Activated naive CD8-positive, alpha-beta T cell (primary cell): ENCODE results near the gene HAP1.
A peak's percentile ranks its signal among the peaks of the same experiment; 100 is the strongest.

ENCODE experiments used
- H3K27ac Mint-ChIP-seq: one replicate; pipeline ENCODE4 v1.8.0; 2021; ENCODE audit warnings: mixed read lengths
- H3K27me3 Mint-ChIP-seq: one replicate; pipeline ENCODE4 v1.8.0; 2021; ENCODE audit warnings: mixed read lengths
- H3K36me3 Mint-ChIP-seq: one replicate; pipeline ENCODE4 v1.8.0; 2021; ENCODE audit warnings: mixed read lengths
- H3K4me1 Mint-ChIP-seq: one replicate; pipeline ENCODE4 v1.8.0; 2021; ENCODE audit warnings: low read depth, mixed read lengths
- H3K4me3 Mint-ChIP-seq: one replicate; pipeline ENCODE4 v1.8.0; 2021; ENCODE audit warnings: mild to moderate bottlenecking, mixed read lengths
- H3K9me3 Mint-ChIP-seq: one replicate; pipeline ENCODE4 v1.8.0; 2021; ENCODE audit warnings: low read depth, mixed read lengths

Gene HAP1

DNA sequence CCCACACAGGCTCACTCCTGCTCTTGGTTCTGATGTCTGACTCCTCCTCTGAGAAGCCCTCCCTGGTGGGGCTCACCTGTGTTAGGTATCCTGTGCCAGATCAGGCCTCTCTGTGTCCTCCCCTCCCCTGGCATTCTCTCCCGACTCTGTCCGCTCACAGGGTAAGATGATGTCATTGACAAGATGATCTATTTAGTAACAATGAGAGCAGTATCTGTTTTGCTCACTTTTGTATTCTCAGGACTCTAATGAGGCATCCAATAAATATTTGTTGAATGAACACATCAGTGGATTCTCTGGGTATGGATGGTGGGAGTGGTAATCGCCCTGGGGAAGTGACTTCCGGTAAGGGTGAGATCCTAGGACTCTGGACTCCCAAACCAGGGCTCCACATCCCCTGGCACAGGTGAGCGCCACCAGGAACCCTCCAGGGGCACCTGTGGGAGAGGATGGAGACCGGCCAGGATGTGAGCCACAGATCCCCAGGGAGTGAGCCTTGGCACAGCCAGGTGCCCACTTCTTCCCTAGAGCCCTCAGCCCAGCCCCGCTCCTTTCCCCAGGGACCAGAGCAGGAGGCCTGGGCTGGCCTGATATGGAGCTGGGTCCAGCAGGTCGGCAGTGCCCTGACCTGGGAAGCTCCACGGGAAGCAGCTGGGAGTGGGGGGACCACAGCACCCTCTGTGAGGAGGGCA is 5.4 kb upstream of the HAP1 start:
- Mint-ChIP-seq H3K27me3 (peaks cover 13% of the 10 kb centered on the region), H3K4me3 (no peak overlapping the region), H3K4me1 (peaks cover 6% of the 10 kb centered on the region), H3K27ac (no peak overlapping the region), H3K9me3 (no peaks in the 10 kb centered on the region), H3K36me3 (no peaks in the 10 kb centered on the region)

DNA sequence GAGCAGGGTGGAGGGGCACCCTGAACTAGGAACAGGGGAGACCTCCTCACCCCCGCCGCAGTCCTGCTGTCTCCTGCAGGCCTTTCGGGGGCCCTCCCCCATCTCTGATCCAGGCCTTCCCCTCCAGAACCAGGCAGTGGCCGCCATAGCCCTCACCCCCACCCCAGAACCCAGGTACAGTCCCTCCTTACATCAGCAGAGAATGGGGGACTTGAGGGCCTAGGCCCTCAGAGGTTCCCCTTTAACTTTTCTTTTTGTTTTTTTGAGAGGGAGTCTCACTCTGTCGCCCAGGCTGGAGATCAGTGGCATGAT is 4.3 kb upstream of the HAP1 start:
- Mint-ChIP-seq H3K27me3 (peaks cover 13% of the 10 kb centered on the region), H3K27ac (no peak overlapping the region), H3K9me3 (no peaks in the 10 kb centered on the region), H3K4me3 (no peak overlapping the region), H3K4me1 (peaks cover 6% of the 10 kb centered on the region), H3K36me3 (no peaks in the 10 kb centered on the region)

DNA sequence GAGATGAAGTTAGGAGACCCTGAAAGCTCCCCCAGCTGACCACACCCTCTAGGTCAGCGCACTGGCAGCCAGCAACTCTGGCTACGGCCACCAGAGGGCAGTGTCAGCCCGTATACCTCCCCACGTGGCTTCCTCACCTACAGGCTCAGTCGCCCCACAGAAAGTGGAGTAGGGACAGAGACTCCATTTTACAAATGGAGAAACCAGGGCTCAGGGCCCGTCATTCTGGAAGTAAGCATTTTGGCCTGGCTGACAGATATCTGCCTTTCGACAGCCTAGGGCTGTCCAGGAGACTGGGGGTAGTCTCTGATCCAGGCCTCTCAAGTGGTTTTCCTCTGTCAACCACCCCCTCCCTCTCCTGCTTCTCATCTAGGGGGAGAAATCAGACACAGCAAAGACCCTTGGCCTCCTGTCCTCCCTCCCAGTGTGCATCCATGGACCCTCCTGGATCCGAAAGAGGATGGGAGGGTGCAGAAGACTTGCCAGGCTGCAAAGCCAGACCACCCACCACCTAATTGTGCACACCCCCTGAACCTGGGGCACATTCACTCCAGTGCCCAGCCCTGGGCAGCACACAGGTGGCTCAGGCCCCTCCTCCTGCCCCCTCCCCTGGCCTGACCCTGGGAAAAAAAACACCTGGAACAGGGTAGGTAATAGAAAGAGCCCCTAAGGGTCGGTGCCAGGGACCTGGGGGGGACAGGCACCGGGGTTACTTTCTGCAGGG is 3.8 kb upstream of the HAP1 start:
- Mint-ChIP-seq H3K4me1 (peaks cover 9% of the 10 kb centered on the region), H3K4me3 (no peak overlapping the region), H3K27ac (no peak overlapping the region)

DNA sequence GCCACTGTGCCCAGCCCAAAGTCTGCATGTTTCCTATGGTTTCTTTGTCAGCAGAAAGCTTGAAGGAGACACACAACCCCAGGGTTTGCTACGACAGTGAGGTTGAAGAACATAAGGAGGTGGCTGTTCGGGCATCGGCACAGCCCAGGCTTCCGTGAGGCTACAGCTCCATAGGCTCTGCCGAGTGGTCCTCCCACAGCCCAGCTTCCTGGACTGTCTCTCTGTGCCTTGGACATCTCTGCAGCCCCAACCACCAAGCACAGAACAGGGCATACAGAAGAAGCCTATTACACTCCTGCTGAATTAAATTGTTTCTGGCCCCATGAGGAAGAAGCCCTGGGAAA is 3.2 kb upstream of the HAP1 start:
- Mint-ChIP-seq H3K9me3 (no peaks in the 10 kb centered on the region), H3K4me3 (no peak overlapping the region)

More for the DNA sequence above, 3.8 kb upstream of the HAP1 start:
- Mint-ChIP-seq H3K36me3 (no peaks in the 10 kb centered on the region), H3K9me3 (no peaks in the 10 kb centered on the region), H3K27me3 (peaks cover 15% of the 10 kb centered on the region)

DNA sequence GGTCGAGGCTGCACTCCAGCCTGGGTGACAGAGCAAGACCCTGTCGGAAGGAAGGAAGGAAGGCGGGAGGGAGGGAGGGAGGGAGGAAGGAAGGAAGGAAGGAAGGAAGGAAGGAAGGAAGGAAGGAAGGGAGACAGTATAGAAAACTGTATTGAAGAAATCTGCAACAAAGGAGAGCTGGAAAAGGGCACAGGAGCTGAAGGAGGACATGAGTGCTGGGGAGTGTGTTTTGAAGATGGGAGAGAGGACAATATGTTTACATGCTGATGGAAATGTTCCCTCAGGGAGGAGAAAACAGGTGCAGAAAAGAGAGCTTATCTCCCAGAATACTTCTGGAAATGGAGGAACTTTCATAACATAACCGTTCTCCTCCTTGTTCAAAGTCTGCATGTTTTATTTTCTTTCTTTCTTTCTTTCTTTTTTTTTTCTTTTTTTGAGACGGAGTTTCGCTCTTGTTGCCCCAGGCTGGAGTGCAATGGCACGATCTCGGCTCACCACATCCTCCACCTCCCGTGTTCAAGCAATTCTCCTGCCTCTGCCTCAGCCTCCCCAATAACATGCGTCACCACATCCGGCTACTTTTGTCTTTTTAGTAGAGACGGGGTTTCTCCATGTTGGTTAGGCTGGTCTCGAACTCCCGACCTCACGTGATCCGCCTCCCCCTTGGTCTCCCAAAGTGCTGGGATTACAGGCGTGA is 2.7 kb upstream of the HAP1 start:
- no peak overlapping the region for H3K4me3 Mint-ChIP-seq
- no peak overlapping the region for H3K27ac Mint-ChIP-seq
- H3K36me3 Mint-ChIP-seq, result no peaks in the 10 kb centered on the region
- no peaks in the 10 kb centered on the region for H3K9me3 Mint-ChIP-seq
- peaks cover 9% of the 10 kb centered on the region for H3K4me1 Mint-ChIP-seq
- peaks cover 21% of the 10 kb centered on the region for H3K27me3 Mint-ChIP-seq

More for the DNA sequence above, 3.2 kb upstream of the HAP1 start:
- peaks cover 16% of the 10 kb centered on the region for H3K27me3 Mint-ChIP-seq
- no peaks in the 10 kb centered on the region for H3K36me3 Mint-ChIP-seq
- peaks cover 9% of the 10 kb centered on the region for H3K4me1 Mint-ChIP-seq
- no peak overlapping the region for H3K27ac Mint-ChIP-seq

DNA sequence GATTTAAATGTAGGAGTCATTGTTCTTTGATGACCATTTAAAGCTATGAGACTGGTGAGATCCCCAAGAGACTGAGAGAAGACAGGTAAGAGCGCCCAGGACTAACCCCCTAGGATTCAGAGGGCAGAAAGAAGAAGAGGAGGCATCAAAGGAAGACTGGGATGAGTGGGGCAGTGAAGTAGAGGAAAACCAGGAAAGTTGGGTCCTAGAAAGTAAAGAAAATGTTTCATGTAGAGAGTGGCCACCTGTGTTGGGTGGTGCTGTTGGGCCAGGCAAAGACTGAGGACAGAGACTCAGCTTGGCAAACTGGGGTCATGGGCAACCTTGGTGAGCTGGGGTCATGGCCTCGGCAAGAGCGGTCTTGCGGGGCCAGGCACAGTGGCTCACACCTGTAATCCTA is 1.3 kb upstream of the HAP1 start:
- Mint-ChIP-seq H3K4me1 (peaks cover 9% of the 10 kb centered on the region), H3K27ac (no peak overlapping the region), H3K4me3 (peak overlapping the region; percentile 2), H3K27me3 (peaks cover 27% of the 10 kb centered on the region), H3K9me3 (no peaks in the 10 kb centered on the region), H3K36me3 (no peaks in the 10 kb centered on the region)

DNA sequence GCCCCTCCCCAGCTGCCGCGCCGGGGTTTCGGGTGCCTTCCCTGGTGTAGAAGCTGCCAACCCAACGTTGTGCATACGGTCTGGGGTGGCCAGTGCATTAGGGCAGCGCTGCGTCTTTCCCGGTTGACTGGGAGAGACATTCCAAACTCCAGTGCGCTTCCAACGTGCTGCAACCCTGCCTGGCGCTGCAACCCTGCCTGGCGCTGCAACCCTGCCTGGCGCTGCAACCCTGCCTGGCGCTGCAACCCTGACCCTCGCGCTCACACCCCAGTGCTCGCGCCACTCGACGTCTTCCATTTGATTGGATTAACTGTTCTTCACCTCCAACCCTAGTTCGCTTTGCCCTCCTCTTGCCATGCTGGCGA is 488 bp upstream of the HAP1 start:
- H3K9me3 Mint-ChIP-seq, result no peaks in the 10 kb centered on the region
- no peaks in the 10 kb centered on the region for H3K36me3 Mint-ChIP-seq
- peaks cover 9% of the 10 kb centered on the region for H3K4me1 Mint-ChIP-seq
- H3K27me3 Mint-ChIP-seq, result peaks cover 27% of the 10 kb centered on the region
- H3K4me3 Mint-ChIP-seq, result peak overlapping the region; percentile 49
- H3K27ac Mint-ChIP-seq, result no peak overlapping the region

DNA sequence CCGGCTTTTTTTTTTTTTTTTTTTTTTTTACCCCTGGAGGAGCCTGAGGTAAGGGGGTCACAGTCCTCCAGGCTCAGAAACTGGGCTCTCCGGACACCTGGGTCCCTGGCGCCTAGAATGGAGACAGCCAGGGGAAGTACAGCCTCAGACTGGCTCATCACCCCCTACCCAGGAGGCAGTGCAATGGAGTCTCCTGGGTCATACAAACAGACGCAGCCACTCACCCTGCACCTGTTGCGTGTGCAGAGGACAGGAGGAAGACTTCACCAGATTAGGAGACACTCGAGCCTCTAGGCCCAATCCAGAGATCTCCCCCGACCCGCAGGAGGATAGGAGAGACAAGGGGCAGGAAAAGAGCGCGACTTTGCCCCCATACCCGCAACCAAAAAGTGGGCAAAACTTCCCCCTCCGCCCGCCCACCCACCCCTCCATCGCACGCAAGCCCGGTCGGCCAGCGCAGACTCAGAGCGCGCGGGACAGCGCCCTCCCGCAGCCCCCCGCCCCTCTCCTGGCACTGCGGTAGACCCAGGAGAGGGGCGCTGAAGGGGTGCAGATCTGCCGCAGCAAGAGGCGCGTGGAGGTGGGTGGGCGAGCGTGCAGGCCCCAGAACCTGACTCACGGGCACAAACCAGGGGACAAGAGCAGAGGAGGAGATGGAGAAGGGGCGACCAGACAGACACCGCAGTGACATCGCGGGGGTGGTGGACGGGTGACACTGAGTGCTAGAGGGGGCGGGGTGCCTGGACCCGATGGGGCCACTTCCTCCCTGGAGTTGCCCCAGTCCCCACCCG is 900 bp downstream of the HAP1 start:
- Mint-ChIP-seq H3K36me3 (no peaks in the 10 kb centered on the region), H3K27me3 (peaks cover 27% of the 10 kb centered on the region), H3K27ac (no peak overlapping the region), H3K9me3 (no peaks in the 10 kb centered on the region), H3K4me3 (peak overlapping the region; percentile 54), H3K4me1 (peaks cover 9% of the 10 kb centered on the region)

DNA sequence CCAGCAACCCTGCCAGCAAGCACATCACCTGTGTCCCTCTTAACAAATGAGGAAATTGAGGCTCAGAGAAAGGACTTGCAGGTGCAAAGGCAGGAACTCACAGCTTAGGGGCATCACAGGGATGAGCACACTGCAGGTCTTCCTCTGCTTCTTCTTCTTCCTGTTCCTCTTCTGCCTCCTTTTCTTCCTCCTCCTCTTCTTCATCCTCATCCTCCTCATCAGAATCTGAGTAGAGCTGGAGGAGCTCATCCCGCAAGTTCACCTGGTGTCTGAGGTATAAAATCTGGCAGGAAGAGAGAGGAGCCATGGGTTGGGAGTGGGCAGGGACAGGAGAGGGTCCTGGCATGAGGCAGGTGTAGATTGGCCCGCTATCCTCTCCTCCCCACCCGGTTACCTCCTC is 2.6 kb downstream of the HAP1 start:
- Mint-ChIP-seq H3K4me1 (peaks cover 6% of the 10 kb centered on the region), H3K27me3 (peaks cover 22% of the 10 kb centered on the region), H3K9me3 (no peaks in the 10 kb centered on the region), H3K4me3 (no peak overlapping the region), H3K27ac (no peak overlapping the region), H3K36me3 (no peaks in the 10 kb centered on the region)

DNA sequence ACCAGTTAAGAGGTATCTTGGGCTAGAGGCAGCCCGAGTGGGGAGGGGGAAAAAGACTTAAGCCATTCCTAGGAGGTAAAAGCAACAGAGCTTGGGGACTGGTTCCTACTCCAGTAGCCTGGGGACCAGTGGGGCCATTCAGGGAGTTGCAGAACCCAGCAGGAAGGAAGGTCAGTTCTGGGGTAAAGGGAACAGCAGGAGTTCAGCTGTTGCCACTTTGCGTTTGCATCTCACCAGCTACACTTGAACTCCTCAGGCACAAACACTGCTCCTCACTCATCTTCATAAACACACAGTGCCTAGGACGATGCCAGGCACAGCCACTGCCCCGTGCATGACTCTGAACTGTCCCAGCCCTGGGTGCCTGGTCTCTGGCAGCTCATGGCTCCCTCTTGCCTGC is 4.0 kb downstream of the HAP1 start:
- peaks cover 19% of the 10 kb centered on the region for H3K27me3 Mint-ChIP-seq
- H3K9me3 Mint-ChIP-seq, result no peaks in the 10 kb centered on the region
- no peak overlapping the region for H3K4me3 Mint-ChIP-seq
- peaks cover 6% of the 10 kb centered on the region for H3K4me1 Mint-ChIP-seq
- no peak overlapping the region for H3K27ac Mint-ChIP-seq
- no peaks in the 10 kb centered on the region for H3K36me3 Mint-ChIP-seq

DNA sequence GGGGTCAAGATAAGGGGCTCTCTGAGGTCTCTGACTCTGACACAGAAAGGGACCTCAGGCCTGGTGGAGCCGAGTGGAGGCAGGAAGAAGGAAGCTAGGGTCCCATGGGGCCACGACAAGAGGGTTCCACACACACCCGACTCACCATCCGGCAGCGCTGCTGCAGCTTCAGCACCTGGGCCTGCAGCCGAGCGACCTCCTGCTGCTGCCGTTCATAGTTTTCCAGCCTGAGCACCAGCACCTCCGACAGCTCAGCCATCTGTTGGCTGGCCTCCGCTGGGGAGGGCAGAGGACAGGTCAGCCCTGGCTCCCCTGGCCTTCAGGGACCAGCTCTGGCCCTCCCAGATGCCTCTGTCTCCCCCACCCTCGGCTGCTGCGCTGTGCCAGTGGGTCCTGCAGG is 6.4 kb downstream of the HAP1 start:
- no peak overlapping the region for H3K27ac Mint-ChIP-seq
- H3K27me3 Mint-ChIP-seq, result peaks cover 15% of the 10 kb centered on the region
- H3K4me3 Mint-ChIP-seq, result no peak overlapping the region
- H3K4me1 Mint-ChIP-seq, result no peaks in the 10 kb centered on the region
- H3K36me3 Mint-ChIP-seq, result no peaks in the 10 kb centered on the region
- H3K9me3 Mint-ChIP-seq, result no peaks in the 10 kb centered on the region

DNA sequence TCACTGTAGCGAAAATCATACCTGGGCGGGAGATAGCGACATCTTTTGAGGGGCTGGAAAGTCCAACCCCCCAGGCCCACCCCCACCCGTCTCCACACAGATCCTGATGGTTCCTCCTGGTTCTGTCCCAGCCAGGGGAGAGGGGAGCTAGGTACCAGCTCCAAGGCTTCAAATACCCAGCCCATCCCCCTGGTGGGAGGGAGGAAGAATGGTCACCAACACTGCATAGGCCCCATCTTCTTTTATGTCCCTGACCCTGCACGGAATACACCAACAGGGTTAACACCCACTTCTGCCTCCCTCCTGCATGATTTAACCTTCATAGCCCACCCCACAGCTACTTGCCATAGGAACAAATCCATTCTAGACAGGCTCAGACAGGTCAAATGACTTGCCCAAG is 9.3 kb downstream of the HAP1 start:
- no peaks in the 10 kb centered on the region for H3K36me3 Mint-ChIP-seq
- H3K4me1 Mint-ChIP-seq, result no peaks in the 10 kb centered on the region
- H3K27ac Mint-ChIP-seq, result no peak overlapping the region
- no peak overlapping the region for H3K4me3 Mint-ChIP-seq
- peaks cover 7% of the 10 kb centered on the region for H3K27me3 Mint-ChIP-seq
- H3K9me3 Mint-ChIP-seq, result no peaks in the 10 kb centered on the region

DNA sequence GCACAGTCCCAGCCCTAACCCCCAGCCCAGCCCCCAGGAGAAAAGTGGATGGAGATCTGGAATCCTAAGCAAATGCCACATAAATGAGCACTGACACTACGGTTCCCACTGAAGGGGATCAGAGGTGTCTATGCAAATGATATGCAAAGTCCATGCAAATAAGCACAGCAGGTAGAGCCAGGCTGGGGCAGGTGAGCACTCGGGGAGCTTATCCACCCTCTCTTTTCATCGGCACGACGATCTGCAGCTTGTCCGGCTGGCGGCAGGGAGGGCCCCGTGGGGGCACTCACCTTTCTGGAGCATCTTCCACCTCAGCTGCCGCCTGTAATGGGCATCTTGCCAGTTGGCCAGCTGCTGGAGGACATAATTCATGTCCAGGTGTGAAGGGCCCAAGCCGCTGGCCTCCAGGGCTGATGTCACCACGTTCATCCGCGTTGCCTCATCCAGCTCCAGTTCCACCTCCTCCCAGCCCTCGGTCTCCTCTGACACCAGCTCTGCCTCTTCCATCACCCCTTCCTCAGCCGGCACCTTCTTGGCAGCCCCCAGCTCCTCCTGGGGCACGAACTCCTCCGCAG is 9.9 kb downstream of the HAP1 start:
- Mint-ChIP-seq H3K4me3 (no peak overlapping the region), H3K36me3 (no peaks in the 10 kb centered on the region), H3K27me3 (peaks cover 7% of the 10 kb centered on the region), H3K9me3 (no peaks in the 10 kb centered on the region), H3K27ac (no peak overlapping the region), H3K4me1 (no peaks in the 10 kb centered on the region)

DNA sequence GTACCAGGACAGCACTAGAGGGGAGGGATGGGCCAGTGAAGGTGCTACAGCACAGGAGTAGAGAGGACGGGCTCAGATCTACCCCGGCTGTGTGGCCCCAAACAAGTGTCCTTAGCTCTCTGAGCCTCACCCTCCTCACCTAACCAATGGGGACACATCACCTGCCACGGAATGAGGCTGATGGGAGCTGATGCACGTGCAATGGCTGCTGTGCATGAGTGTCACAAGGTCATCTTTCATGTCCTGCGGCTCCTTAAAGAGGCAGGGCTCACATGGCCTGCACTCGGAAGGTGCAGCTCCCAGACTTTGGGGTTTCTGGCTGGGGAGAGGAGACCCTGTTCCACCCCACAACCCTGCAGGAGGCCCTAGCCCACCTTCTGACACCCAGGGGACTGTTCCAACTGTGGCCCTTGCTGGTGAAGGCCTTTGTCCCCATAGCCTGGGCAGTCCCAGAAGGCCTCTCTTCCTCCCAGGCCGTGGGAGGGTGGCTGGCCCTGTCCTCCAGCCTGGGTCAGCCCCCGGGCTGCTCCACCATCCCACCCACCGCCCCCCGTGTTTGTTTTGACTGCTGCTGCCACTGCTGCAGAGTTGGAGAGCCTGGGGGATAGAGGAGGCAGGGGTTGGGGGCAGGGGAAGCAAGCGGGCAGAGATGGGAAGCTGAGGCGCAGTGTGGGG is 10.5 kb downstream of the HAP1 start:
- Mint-ChIP-seq H3K27ac (no peak overlapping the region), H3K27me3 (peaks cover 7% of the 10 kb centered on the region), H3K4me1 (no peaks in the 10 kb centered on the region), H3K4me3 (no peak overlapping the region), H3K36me3 (no peaks in the 10 kb centered on the region), H3K9me3 (no peaks in the 10 kb centered on the region)
